Activated CD4-positive, CD25-positive, alpha-beta regulatory T cell treated with anti-CD3 and anti-CD28 coated beads, Interleukin-2, amount 50 U/mL, for 16 hours (primary cell): ENCODE data around the gene PLXND1.
A peak's percentile ranks its signal among the peaks of the same experiment; 100 is the strongest.
"Not testable (repeated sequence)": the region's sequence is repeated elsewhere in the genome, so short reads cannot be mapped to it uniquely, and the experiment has no call there.

Experiments used
- DNase-seq: peaks from one replicate; pipeline ENCODE4 v3.0.0-alpha.2; 2020; ENCODE audit warnings: low read depth, low spot score

Gene PLXND1

GRCh38 chr3:129606636-129607390 is at the start of gene PLXND1:
PLXND1 (minus strand) TSS chr3:129606676; CDS start chr3:129606639, 37 bp downstream.
- no peak for DNase-seq

GRCh38 chr3:129655291-129655700 is 48.8 kb upstream of the PLXND1 start:
- no peak for DNase-seq

- no peak for DNase-seq
Observed at GRCh38 chr3:129654131-129654530, 47.7 kb upstream of the PLXND1 start.

GRCh38 chr3:129653019-129653418 is 46.5 kb upstream of the PLXND1 start:
- DNase-seq: no peak

- no peak for DNase-seq
Observed at GRCh38 chr3:129651435-129652202, 45.1 kb upstream of the PLXND1 start.

- peak; percentile 28 for DNase-seq
Observed at GRCh38 chr3:129650256-129650872, 43.9 kb upstream of the PLXND1 start.

- DNase-seq: no peak
Observed at GRCh38 chr3:129648391-129648790, 41.9 kb upstream of the PLXND1 start.

- no peak for DNase-seq
Observed at GRCh38 chr3:129645286-129645685, 38.8 kb upstream of the PLXND1 start.

GRCh38 chr3:129644836-129645235 is 38.4 kb upstream of the PLXND1 start:
- DNase-seq: no peak

- not testable (repeated sequence) for DNase-seq
Observed at GRCh38 chr3:129641567-129642260, 35.2 kb upstream of the PLXND1 start.

- DNase-seq: not testable (repeated sequence)
Observed at GRCh38 chr3:129640985-129641384, 34.5 kb upstream of the PLXND1 start.

GRCh38 chr3:129638481-129638880 is 32.0 kb upstream of the PLXND1 start:
- DNase-seq: no peak

GRCh38 chr3:129636082-129636481 is 29.6 kb upstream of the PLXND1 start:
- DNase-seq: no peak

GRCh38 chr3:129635656-129636055 is 29.2 kb upstream of the PLXND1 start:
- DNase-seq: no peak

GRCh38 chr3:129633751-129634481 is 27.4 kb upstream of the PLXND1 start:
- no peak for DNase-seq

GRCh38 chr3:129632977-129633376 is 26.5 kb upstream of the PLXND1 start:
- no peak for DNase-seq

- no peak for DNase-seq
Observed at GRCh38 chr3:129632556-129632955, 26.1 kb upstream of the PLXND1 start.

- no peak for DNase-seq
Observed at GRCh38 chr3:129632056-129632455, 25.6 kb upstream of the PLXND1 start.

GRCh38 chr3:129629011-129629410 is 22.5 kb upstream of the PLXND1 start:
- no peak for DNase-seq

GRCh38 chr3:129628169-129628522 is 21.7 kb upstream of the PLXND1 start:
- DNase-seq: no peak
